IMR-90 (cell line): ENCODE data around the gene ACBD5. TPM values are rescaled to one million over a fixed set of nuclear protein-coding genes. Genes with fewer than 3 reads are reported as not detected.

Source experiments
- ATAC-seq: fragments of 200-7000 bp; cut with Tn5 transposase; 2 replicates; pipeline ENCODE4 v1.9.1; 2020; ENCODE audit warnings: low read depth, mild to moderate bottlenecking, moderate library complexity
- BruUV-seq: library from RNA; stranded (reverse); fragments of 400-500 nt; replicated peaks from 2 replicates; lab custom pipeline; 2021; lab: Mats Ljungman, UMichigan
- CTCF ChIA-PET: fragments of 300-600 bp; formaldehyde crosslinking; extraction: SDS; loops from one replicate; lab custom pipeline; 2021; ENCODE audit warnings: antibody characterized with exemption; lab: Yijun Ruan, JAX
- POLR2A ChIA-PET: fragments of 300-600 bp; sonication (Branson Sonifier 250); formaldehyde crosslinking; loops from one replicate; lab custom pipeline; 2022; ENCODE audit warnings: antibody characterized with exemption; ENCODE audit not compliant: unreplicated experiment; lab: Charles Lee
- DNase-seq: peaks from one replicate; pipeline ENCODE4 v3.0.0; 2013
- H2AFZ ChIP-seq: replicated peaks from 2 replicates; pipeline ENCODE3; 2013; ENCODE audit warnings: low read length, mild to moderate bottlenecking; ENCODE audit not compliant: poor library complexity
- H2AK5ac ChIP-seq: 2 replicates; pipeline ENCODE4 v1.6.1; 2013; ENCODE audit warnings: low read depth, low read length, inconsistent platforms
- H2AK9ac ChIP-seq: replicated peaks from 2 replicates; pipeline ENCODE3; 2013; ENCODE audit warnings: mild to moderate bottlenecking, low read depth, low read length, moderate library complexity; ENCODE audit not compliant: poor library complexity
- H2BK120ac ChIP-seq: 2 replicates; pipeline ENCODE4 v1.6.1; 2013; ENCODE audit warnings: low read depth, low read length, inconsistent platforms
- H2BK15ac ChIP-seq: 3 replicates; pipeline ENCODE4 v1.6.1; 2013; ENCODE audit warnings: low read depth, low read length, inconsistent platforms
- H2BK20ac ChIP-seq: 2 replicates; pipeline ENCODE4 v1.6.1; 2013; ENCODE audit warnings: low read depth, mild to moderate bottlenecking, inconsistent platforms, low read length, moderate library complexity
- H2BK5ac ChIP-seq: 2 replicates; pipeline ENCODE4 v1.6.1; 2013; ENCODE audit warnings: mild to moderate bottlenecking, low read depth, low read length, inconsistent platforms; ENCODE audit not compliant: poor library complexity, severe bottlenecking
- H3K14ac ChIP-seq: replicated peaks from 2 replicates; pipeline ENCODE4 v1.6.1; 2013; ENCODE audit warnings: low read depth, low read length, inconsistent platforms
- H3K18ac ChIP-seq: 2 replicates; pipeline ENCODE4 v1.6.1; 2013; ENCODE audit warnings: low read depth, low read length, control low read depth
- H3K23ac ChIP-seq: 2 replicates; pipeline ENCODE4 v1.6.1; 2013; ENCODE audit warnings: low read depth, low read length, inconsistent platforms
- H3K27ac ChIP-seq: 2 replicates; pipeline ENCODE4 v1.5.1; 2013; ENCODE audit warnings: mild to moderate bottlenecking, control low read depth, low read length; ENCODE audit not compliant: insufficient read depth
- H3K27me3 ChIP-seq: 2 replicates; pipeline ENCODE4 v1.6.1; 2013; ENCODE audit warnings: low read length; ENCODE audit not compliant: control insufficient read depth, insufficient read depth
- H3K36me3 ChIP-seq: 2 replicates; pipeline ENCODE4 v1.6.1; 2013; ENCODE audit warnings: low read length, mixed read lengths; ENCODE audit not compliant: control insufficient read depth, insufficient read depth
- H3K4ac ChIP-seq: 2 replicates; pipeline ENCODE4 v1.6.1; 2013; ENCODE audit warnings: low read depth, low read length, inconsistent platforms
- H3K4me1 ChIP-seq: 2 replicates; pipeline ENCODE4 v1.6.1; 2013; ENCODE audit warnings: low read length, mixed read lengths; ENCODE audit not compliant: control insufficient read depth, insufficient read depth
- H3K4me2 ChIP-seq: 2 replicates; pipeline ENCODE4 v1.6.1; 2013; ENCODE audit warnings: low read depth, mild to moderate bottlenecking, control low read depth, low read length, moderate library complexity
- H3K4me3 ChIP-seq: 2 replicates; pipeline ENCODE4 v1.5.1; 2013; ENCODE audit warnings: low read depth, mild to moderate bottlenecking, control low read depth, low read length, moderate library complexity; ENCODE audit not compliant: insufficient read depth
- H3K56ac ChIP-seq: 2 replicates; pipeline ENCODE4 v1.6.1; 2013; ENCODE audit warnings: low read length, inconsistent platforms; ENCODE audit not compliant: insufficient read depth; ENCODE audit errors: extremely low read depth
- H3K79me1 ChIP-seq, 2 experiments: 2 replicates each; pipeline ENCODE4 v1.6.1; 2013; ENCODE audit warnings: low read length in 2 of 2, inconsistent platforms in 1 of 2, low read depth in 1 of 2
- H3K9ac ChIP-seq: 2 replicates; pipeline ENCODE4 v1.6.1; 2013; ENCODE audit warnings: low read depth, low read length, control low read depth
- H3K9me1 ChIP-seq: 2 replicates; pipeline ENCODE4 v1.6.1; 2013; ENCODE audit warnings: low read length, inconsistent platforms; ENCODE audit not compliant: insufficient read depth
- H3K9me3 ChIP-seq: 2 replicates; pipeline ENCODE4 v1.6.1; 2013; ENCODE audit warnings: low read length; ENCODE audit not compliant: control insufficient read depth, insufficient read depth
- H4K20me1 ChIP-seq: 2 replicates; pipeline ENCODE4 v1.6.1; 2013; ENCODE audit warnings: low read length, inconsistent platforms; ENCODE audit not compliant: insufficient read depth
- H4K5ac ChIP-seq: 2 replicates; pipeline ENCODE4 v1.6.1; 2013; ENCODE audit warnings: mild to moderate bottlenecking, low read depth, low read length, control low read depth
- H4K8ac ChIP-seq, 2 experiments: 2 replicates each; pipeline ENCODE4 v1.6.1; 2013; ENCODE audit warnings: low read depth in 2 of 2, low read length in 2 of 2, control low read depth in 1 of 2, inconsistent platforms in 1 of 2
- H4K91ac ChIP-seq: 2 replicates; pipeline ENCODE4 v1.6.1; 2013; ENCODE audit warnings: low read depth, low read length, inconsistent platforms; ENCODE audit not compliant: insufficient read depth
- CTCF ChIP-seq: conservative IDR thresholded peaks from 2 replicates; pipeline ENCODE4 v1.5.1; 2012; ENCODE audit warnings: mild to moderate bottlenecking, low read depth, low read length, improper control_type of control experiment
- dilution Hi-C: fragments of 300-500 bp; cut with HindIII; formaldehyde crosslinking; loops from one replicate; pipeline ENCODE4 v1.14.3; 2018; ENCODE audit warnings: low sequenced_read_pairs; ENCODE audit not compliant: unreplicated experiment
- in situ Hi-C: fragments of 300-500 bp; cut with MboI; formaldehyde crosslinking; loops from 3 replicates; pipeline ENCODE4 v1.14.3; 2019; ENCODE audit warnings: low sequenced_read_pairs, inconsistent platforms, mixed read lengths
- intact Hi-C: fragments of 100-400 bp; cut with micrococcal nuclease; formaldehyde crosslinking; loops from 2 replicates; pipeline ENCODE4 v1.10.0; 2022
- microRNA-seq, 2 experiments: library from miRNA; stranded (forward) in 1 of 2; unstranded in 1 of 2; fragments of 10-50 nt in 1 of 2; fragments of <30 nt in 1 of 2; gene quantifications in 1 of 2; microRNA quantifications in 1 of 2; one replicate each; pipeline versions ENCODE3 to v1.1.0; 2013 to 2020; ENCODE audit not compliant: insufficient read depth in 1 of 2, insufficient read length in 1 of 2, unreplicated experiment in 1 of 2
- polyA plus RNA-seq, 3 experiments: library from polyadenylated mRNA; depleted of rRNA; stranded (reverse); fragments of >200 nt; gene quantifications; 2 replicates each; pipeline ENCODE4 v1.2.3, GENCODE V29; 2012; ENCODE audit warnings: low replicate concordance in 1 of 3
- small RNA-seq, 5 experiments: library from RNA; depleted of rRNA; stranded (forward); fragments of <200 nt; gene quantifications; one replicate each; pipeline ENCODE3, GENCODE V24; 2012
- total RNA-seq: library from RNA; depleted of rRNA; stranded (reverse); fragments of >200 nt; gene quantifications from 2 replicates; pipeline ENCODE4 v1.2.3, GENCODE V29; 2012; rRNA removed

ACBD5 gene
- total and polyA plus RNA-seq, 2 of the 4 experiments (the other 2 are of a cell fraction): 7.7 to 11.7 TPM

- no peaks in the 10 kb centered on the region for H3K4me1 ChIP-seq
- no peak overlapping the region for H2BK20ac ChIP-seq
- no peaks in the 10 kb centered on the region; the same call in 1 of the 2 replicates for H3K9me1 ChIP-seq
- ATAC-seq: no peak
- H3K14ac ChIP-seq: no peak overlapping the region
- H2AK9ac ChIP-seq: no peak overlapping the region
- no peak overlapping the region for H2AK5ac ChIP-seq
- H3K27me3 ChIP-seq: no peaks in the 10 kb centered on the region
- no peak overlapping the region for H2BK120ac ChIP-seq
- DNase-seq: no peak
- no peak overlapping the region for H2BK5ac ChIP-seq
- dilution Hi-C loops: no loop called here
- no TSS peak for BruUV-seq
- H2BK15ac ChIP-seq: no peak overlapping the region
- TF ChIP-seq CTCF: no peak
- no peak overlapping the region for H4K5ac ChIP-seq
- no peak overlapping the region for H3K4ac ChIP-seq
- ChIA-PET POLR2A (no interaction called here), CTCF (no interaction called here)
- H3K9ac ChIP-seq: no peak overlapping the region
- no peak overlapping the region for H3K27ac ChIP-seq
- no peak overlapping the region for H2AFZ ChIP-seq
- no peak overlapping the region for H4K8ac ChIP-seq
- H4K20me1 ChIP-seq: peaks cover 36% of the 10 kb centered on the region
- peaks cover 13 to 39% of the 10 kb centered on the region in 2 experiments for H3K79me1 ChIP-seq
- no peak overlapping the region for H3K4me2 ChIP-seq
- no peak overlapping the region for H3K23ac ChIP-seq
- H3K4me3 ChIP-seq: no peak overlapping the region
- H3K36me3 ChIP-seq: peaks cover 35% of the 10 kb centered on the region
- H4K91ac ChIP-seq: no peak overlapping the region
- H3K56ac ChIP-seq: no peak overlapping the region
- no peaks in the 10 kb centered on the region for H3K9me3 ChIP-seq
- H3K18ac ChIP-seq: no peak overlapping the region
- in situ Hi-C loops: no loop called here
- intact Hi-C loops: no loop called here
Observed at GRCh38 chr10:27145937-27146336, 94.7 kb downstream of the ACBD5 start.

Small RNAs within 50 kb of the gene (microRNA-seq; reads per million reads assigned to microRNA genes)
- gene RNU2-24P (ENCODE audit: insufficient read depth, insufficient read length) (not detected), gene RNU7-12P (ENCODE audit: insufficient read depth, insufficient read length) (not detected)

Small RNAs within 50 kb of the gene (small RNA-seq; reads per million reads assigned to genes)
- gene RNU2-24P (0.33 to 204 (median 2.0) reads per million in 5 experiments), gene RNU7-12P (0 to 18.7 (median 0) reads per million in 5 experiments)

Other genes starting within 250 kb of the ACBD5 start
- 4.8 and 8.6 TPM in 2 replicates for gene ANKRD26, start 140.3 kb downstream of the ACBD5 start, total RNA-seq
- gene ANKRD26, start 140.3 kb downstream of the ACBD5 start, polyA plus RNA-seq (2012; rRNA removed): 1.3 and 1.6 TPM in 2 replicates
- gene YME1L1, start 86.4 kb downstream of the ACBD5 start, total RNA-seq: 71.2 and 111 TPM in 2 replicates
- gene YME1L1, start 86.4 kb downstream of the ACBD5 start, polyA plus RNA-seq (2012; rRNA removed): 40.3 and 51.6 TPM in 2 replicates
- 13.4 and 18.1 TPM in 2 replicates for gene MASTL, start 85.4 kb downstream of the ACBD5 start, total RNA-seq
- gene MASTL, start 85.4 kb downstream of the ACBD5 start, polyA plus RNA-seq (2012; rRNA removed): 5.9 and 7.0 TPM in 2 replicates